SK-N-SH (cell line): ENCODE results near the gene EHD2. TPM values are rescaled to one million over a fixed set of nuclear protein-coding genes. Genes with fewer than 3 reads are reported as not detected.

ENCODE experiments used
- CTCF ChIA-PET: fragments of 300-600, 350-600 bp; formaldehyde crosslinking; extraction: SDS; loops from one replicate; lab custom pipeline; 2021; lab: Yijun Ruan, JAX
- POLR2A ChIA-PET: fragments of 350-600 bp; sonication (Branson Sonifier 250); formaldehyde crosslinking; extraction: SDS; loops from one replicate; lab custom pipeline; 2020; ENCODE audit warnings: antibody characterized with exemption, inconsistent platforms; lab: Yijun Ruan, JAX
- DNase-seq: peaks from one replicate; pipeline ENCODE4 v3.0.0; 2012
- H2AFZ ChIP-seq: fragments of 200-600 bp; sonication (generic); 2 replicates; pipeline ENCODE4 v1.8.1; 2016; ENCODE audit warnings: antibody characterized with exemption, mild to moderate bottlenecking, low read depth
- H3F3A ChIP-seq: fragments of 200-600 bp; sonication (generic); replicated peaks from 2 replicates; pipeline ENCODE3; 2016; ENCODE audit warnings: antibody characterized with exemption, mild to moderate bottlenecking; ENCODE audit not compliant: insufficient read depth
- H3K27ac ChIP-seq, 2 experiments: fragments of 200-500 bp in 1 of 2; fragments of 200-600 bp in 1 of 2; sonication (Bioruptor generic) in 1 of 2; sonication (generic), shearing (Covaris generic) in 1 of 2; 2 replicates each; pipeline versions ENCODE4 v1.5.1 to v1.6.1; 2014 to 2016; ENCODE audit warnings: low read depth in 2 of 2, inconsistent platforms in 1 of 2, low read length in 1 of 2, mild to moderate bottlenecking in 1 of 2, mixed read lengths in 1 of 2
- H3K27me3 ChIP-seq: fragments of 200-600 bp; sonication (generic), shearing (Covaris generic); 2 replicates; pipeline ENCODE4 v1.6.1; 2016; ENCODE audit warnings: mixed run types; ENCODE audit not compliant: insufficient read depth
- H3K36me3 ChIP-seq, 2 experiments: fragments of 200-500 bp in 1 of 2; fragments of 200-600 bp in 1 of 2; sonication (Bioruptor generic) in 1 of 2; sonication (generic) in 1 of 2; replicated peaks in 1 of 2; 2 replicates each; pipeline versions ENCODE3 to v1.5.1; 2014 to 2016; ENCODE audit warnings: low read length in 1 of 2, mild to moderate bottlenecking in 1 of 2; ENCODE audit not compliant: insufficient read depth in 2 of 2, control insufficient read depth in 1 of 2
- H3K4me1 ChIP-seq, 2 experiments: fragments of 200-500 bp in 1 of 2; fragments of 200-600 bp in 1 of 2; sonication (Bioruptor generic) in 1 of 2; sonication (generic), shearing (Covaris generic) in 1 of 2; 2 replicates each; pipeline versions ENCODE4 v1.5.1 to v1.6.1; 2014 to 2016; ENCODE audit warnings: low read depth in 1 of 2, low read length in 1 of 2, mixed run types in 1 of 2; ENCODE audit not compliant: insufficient read depth in 2 of 2, control insufficient read depth in 1 of 2
- H3K4me2 ChIP-seq: fragments of 200-600 bp; sonication (generic), shearing (Covaris generic); 2 replicates; pipeline ENCODE4 v1.6.1; 2017; ENCODE audit warnings: mixed run types
- H3K4me3 ChIP-seq, 2 experiments: fragments of 200-500 bp in 1 of 2; fragments of 200-600 bp in 1 of 2; sonication (Bioruptor generic) in 1 of 2; sonication (generic), shearing (Covaris generic) in 1 of 2; 2 replicates each; pipeline versions ENCODE4 v1.5.1 to v1.8.1; 2014 to 2016; ENCODE audit warnings: low read depth in 2 of 2, inconsistent platforms in 1 of 2, low read length in 1 of 2, mild to moderate bottlenecking in 1 of 2, mixed read lengths in 1 of 2, moderate library complexity in 1 of 2
- H3K79me2 ChIP-seq: fragments of 200-600 bp; sonication (generic); 2 replicates; pipeline ENCODE4 v1.8.1; 2017; ENCODE audit warnings: mild to moderate bottlenecking; ENCODE audit not compliant: insufficient read depth
- H3K9ac ChIP-seq: fragments of 200-600 bp; sonication (generic); 2 replicates; pipeline ENCODE4 v1.6.1; 2017; ENCODE audit warnings: mixed run types
- H3K9me2 ChIP-seq: fragments of 200-600 bp; sonication (generic); 2 replicates; pipeline ENCODE4 v1.6.1; 2017; ENCODE audit warnings: mixed run types
- H3K9me3 ChIP-seq: fragments of 200-600 bp; sonication (generic); 2 replicates; pipeline ENCODE4 v1.6.1; 2017; ENCODE audit warnings: mixed run types, mild to moderate bottlenecking, moderate library complexity
- H4K20me1 ChIP-seq: fragments of 200-600 bp; sonication (generic); 2 replicates; pipeline ENCODE4 v1.6.1; 2017; ENCODE audit warnings: mild to moderate bottlenecking, mixed run types; ENCODE audit not compliant: insufficient read depth
- CTCF ChIP-seq: fragments of 200-600 bp; sonication (generic); IDR thresholded peaks from 2 replicates; pipeline ENCODE4 v1.6.1; 2017; ENCODE audit warnings: antibody characterized with exemption, mild to moderate bottlenecking, moderate library complexity
- ELF1 ChIP-seq: IDR thresholded peaks from 2 replicates; pipeline ENCODE4 v1.4.0; 2012
- FOSL2 ChIP-seq: IDR thresholded peaks from 2 replicates; pipeline ENCODE4 v1.4.0; 2012; ENCODE audit warnings: low read depth, mild to moderate bottlenecking, moderate library complexity, borderline replicate concordance
- FOXJ3 ChIP-seq: sonication (generic); formaldehyde crosslinking; IDR thresholded peaks from 2 replicates; pipeline ENCODE4 v1.5.1; 2020; ENCODE audit warnings: mild to moderate bottlenecking, missing genetic modification reagents
- FOXM1 ChIP-seq: IDR thresholded peaks from 2 replicates; pipeline ENCODE4 v1.4.0; 2012; ENCODE audit warnings: low read depth, mild to moderate bottlenecking
- GABPA ChIP-seq: IDR thresholded peaks from 2 replicates; pipeline ENCODE4 v1.4.0; 2012; ENCODE audit warnings: low read depth, mild to moderate bottlenecking
- GATA2 ChIP-seq: sonication (generic); formaldehyde crosslinking; IDR thresholded peaks from 2 replicates; pipeline ENCODE4 v1.5.0; 2020; ENCODE audit warnings: mild to moderate bottlenecking, missing genetic modification reagents
- JUND ChIP-seq: IDR thresholded peaks from 2 replicates; pipeline ENCODE4 v1.4.0; 2012
- MAX ChIP-seq: IDR thresholded peaks from 2 replicates; pipeline ENCODE4 v1.4.0; 2012; ENCODE audit warnings: low read depth
- MXI1 ChIP-seq: IDR thresholded peaks from 2 replicates; pipeline ENCODE4 v1.6.1; 2012; ENCODE audit warnings: mild to moderate bottlenecking, low read depth, low read length, improper control_type of control experiment
- NRF1 ChIP-seq: IDR thresholded peaks from 2 replicates; pipeline ENCODE4 v1.6.1; 2012; ENCODE audit warnings: low read depth, mild to moderate bottlenecking, low read length
- PBX3 ChIP-seq: IDR thresholded peaks from 2 replicates; pipeline ENCODE4; 2012
- POLR2AphosphoS5 ChIP-seq: IDR thresholded peaks from 2 replicates; pipeline ENCODE4 v1.6.1; 2012; ENCODE audit warnings: low read depth, low read length
- RCOR1 ChIP-seq: fragments of 150-350 bp; IDR thresholded peaks from 2 replicates; pipeline ENCODE4 v1.6.1; 2017; ENCODE audit warnings: antibody characterized with exemption, low read length
- RFX5 ChIP-seq: IDR thresholded peaks from 2 replicates; pipeline ENCODE4 v1.6.1; 2012; ENCODE audit warnings: mild to moderate bottlenecking, improper control_type of control experiment, low read length
- RXRA ChIP-seq: IDR thresholded peaks from 2 replicates; pipeline ENCODE4 v1.4.0; 2012; ENCODE audit warnings: low read depth, mild to moderate bottlenecking, borderline replicate concordance
- TCF12 ChIP-seq: IDR thresholded peaks from 2 replicates; pipeline ENCODE4 v1.4.0; 2012
- TEAD4 ChIP-seq: IDR thresholded peaks from 2 replicates; pipeline ENCODE4 v1.4.0; 2012; ENCODE audit warnings: mild to moderate bottlenecking, borderline replicate concordance; ENCODE audit not compliant: insufficient read depth
- USF2 ChIP-seq: fragments of 150-350 bp; IDR thresholded peaks from 2 replicates; pipeline ENCODE4 v1.6.1; 2017; ENCODE audit warnings: antibody characterized with exemption, low read length, low read depth, borderline replicate concordance
- YY1 ChIP-seq: IDR thresholded peaks from 2 replicates; pipeline ENCODE4 v1.4.0; 2012; ENCODE audit warnings: low read depth, mild to moderate bottlenecking
- WGBS: methylation state at CpG from one replicate; pipeline ENCODE4 v1.1.6; 2017; ENCODE audit warnings: low lambda C conversion rate; 5-methylcytosine and 5-hydroxymethylcytosine counted together
- polyA plus RNA-seq, 3 experiments: library from polyadenylated mRNA; depleted of rRNA; stranded (reverse); fragments of >200 nt; gene quantifications; 2 replicates each; pipeline ENCODE4 v1.2.3, GENCODE V29; 2012

The EHD2 gene
- polyA plus RNA-seq, 1 of the 3 experiments (the other 2 are of a cell fraction) = 55.5 TPM

GRCh38 chr19:47750752-47751151, 37.5 kb downstream of the EHD2 start:
- Histone ChIP-seq H3F3A (no peaks in the 10 kb centered on the region), H3K9ac (no peak overlapping the region), H3K9me3 (no peaks in the 10 kb centered on the region), H3K27me3 (no peaks in the 10 kb centered on the region), H3K36me3 (peaks cover 46 to 63% of the 10 kb centered on the region in 2 experiments), H3K27ac (no peak overlapping the region), H3K9me2 (no peaks in the 10 kb centered on the region), H4K20me1 (peaks cover 10% of the 10 kb centered on the region; the same call in 1 of the 2 replicates), H3K79me2 (peaks cover 41% of the 10 kb centered on the region), H2AFZ (no peak overlapping the region), H3K4me2 (no peak overlapping the region), H3K4me3 (no peak overlapping the region), H3K4me1 (peaks cover 4 to 5% of the 10 kb centered on the region in 2 experiments; a peak in 1 of 4 replicates)
- TF ChIP-seq MXI1 (no peak), MAX (no peak), CTCF (no peak), USF2 (no peak), YY1 (no peak), JUND (no peak), NRF1 (no peak), FOXM1 (no peak), RCOR1 (no peak), TCF12 (no peak), PBX3 (no peak), FOXJ3 (CRISPR knock-in tag) (no peak), RFX5 (no peak), GATA2 (CRISPR knock-in tag) (no peak), FOSL2 (no peak), GABPA (no peak), ELF1 (no peak), POLR2AphosphoS5 (no peak), TEAD4 (no peak), RXRA (no peak)
- WGBS = 90% methylated on average over 9 of the region's 18 CpGs
- no peak for DNase-seq
- ChIA-PET CTCF (interaction anchor here (0.6 to 2.8 kb wide), 6 partner anchors 15 to 446 kb away, joined by 3 to 14 read pairs (median 4); no protein-coding TSS in a partner anchor), POLR2A (no interaction called here)
